Erythroblast (primary cell): ENCODE measurements around the gene ZNF41.

Experiments used
- GATA1 ChIP-seq: IDR thresholded peaks from 2 replicates; pipeline ENCODE4 v1.6.1; 2011; ENCODE audit warnings: low read depth, mild to moderate bottlenecking, control low read depth, low read length, moderate library complexity
- POLR2A ChIP-seq: IDR thresholded peaks from 2 replicates; pipeline ENCODE4 v1.6.1; 2011; ENCODE audit warnings: mild to moderate bottlenecking, low read length

- TF ChIP-seq POLR2A (no peak), GATA1 (no peak)
Observed at GRCh38 chrX:47503151-47503550, 20.1 kb upstream of the ZNF41 start.
